ENCODE measurements around the gene COL5A3. TPM values are rescaled to one million over a fixed set of nuclear protein-coding genes. Genes with fewer than 3 reads are reported as not detected.
A peak's percentile ranks its signal among the peaks of the same experiment; 100 is the strongest.

Gene COL5A3
- total and polyA plus RNA-seq, 8 donors = 4.5 to 21.9 (median 6.3) TPM

DNA sequence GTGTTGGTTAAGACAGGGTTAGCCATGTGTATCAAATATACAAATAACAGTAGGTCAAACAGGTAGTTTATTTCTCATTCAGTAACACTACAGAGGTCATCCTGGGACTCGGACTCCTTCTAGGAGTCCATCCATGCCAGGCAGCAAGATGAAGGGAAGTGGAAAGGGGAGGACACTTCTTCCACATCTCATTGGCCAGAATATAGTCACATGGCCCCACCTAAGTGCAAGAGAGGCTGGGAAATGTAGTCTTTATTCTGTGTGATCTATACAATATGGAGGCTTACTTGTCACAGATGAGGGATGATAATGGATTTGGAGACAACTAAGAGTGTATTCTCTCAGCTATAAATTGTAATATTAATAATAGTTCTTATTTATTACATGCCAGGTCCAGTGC, 34.1 kb upstream of the COL5A3 start:
- H3K9me3 ChIP-seq = peaks cover 0 to 49% of the 10 kb centered on the region in 2 donors
- DNase-seq = no peak
- intact Hi-C loops (cut with DNase I) = no loop called here

DNA sequence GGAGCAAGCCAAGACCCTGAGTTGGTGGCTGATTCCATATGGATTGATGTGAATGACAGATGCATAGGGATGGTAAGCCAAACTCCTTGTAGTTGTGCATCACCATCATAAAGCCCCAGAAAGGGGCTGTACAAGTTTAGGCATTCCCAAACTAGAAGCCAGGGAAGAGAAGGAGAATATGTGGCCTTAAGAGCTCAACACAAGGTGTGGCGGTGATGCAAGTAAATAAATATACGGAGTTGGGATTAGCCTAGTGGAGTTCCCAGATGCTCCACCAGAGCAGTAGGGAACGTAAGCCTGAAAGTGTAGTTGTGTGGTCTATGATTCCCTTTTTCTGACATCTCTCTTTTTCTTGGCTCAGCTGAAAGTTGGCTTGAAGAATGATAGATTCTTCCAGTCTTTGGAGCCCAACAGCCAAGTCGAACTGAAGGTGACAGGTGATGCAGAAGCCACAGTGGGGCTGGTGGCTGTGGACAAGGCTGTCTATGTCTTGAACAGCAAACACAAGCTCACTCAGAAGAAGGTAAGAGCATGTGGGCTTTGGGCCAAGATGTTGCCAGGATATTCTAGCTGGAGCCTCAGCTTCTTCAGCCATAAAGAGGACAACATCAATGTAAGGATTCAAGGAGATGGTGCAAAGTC, 33.1 kb upstream of the COL5A3 start:
- no peak overlapping the region for H3K4me3 ChIP-seq
- TF ChIP-seq, protein P1, sequence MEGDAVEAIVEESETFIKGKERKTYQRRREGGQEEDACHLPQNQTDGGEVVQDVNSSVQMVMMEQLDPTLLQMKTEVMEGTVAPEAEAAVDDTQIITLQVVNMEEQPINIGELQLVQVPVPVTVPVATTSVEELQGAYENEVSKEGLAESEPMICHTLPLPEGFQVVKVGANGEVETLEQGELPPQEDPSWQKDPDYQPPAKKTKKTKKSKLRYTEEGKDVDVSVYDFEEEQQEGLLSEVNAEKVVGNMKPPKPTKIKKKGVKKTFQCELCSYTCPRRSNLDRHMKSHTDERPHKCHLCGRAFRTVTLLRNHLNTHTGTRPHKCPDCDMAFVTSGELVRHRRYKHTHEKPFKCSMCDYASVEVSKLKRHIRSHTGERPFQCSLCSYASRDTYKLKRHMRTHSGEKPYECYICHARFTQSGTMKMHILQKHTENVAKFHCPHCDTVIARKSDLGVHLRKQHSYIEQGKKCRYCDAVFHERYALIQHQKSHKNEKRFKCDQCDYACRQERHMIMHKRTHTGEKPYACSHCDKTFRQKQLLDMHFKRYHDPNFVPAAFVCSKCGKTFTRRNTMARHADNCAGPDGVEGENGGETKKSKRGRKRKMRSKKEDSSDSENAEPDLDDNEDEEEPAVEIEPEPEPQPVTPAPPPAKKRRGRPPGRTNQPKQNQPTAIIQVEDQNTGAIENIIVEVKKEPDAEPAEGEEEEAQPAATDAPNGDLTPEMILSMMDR (IDR thresholded peaks at IDR 0.05) = no peak
- peaks cover 0 to 49% of the 10 kb centered on the region in 2 donors for H3K9me3 ChIP-seq
- H3K36me3 ChIP-seq = no peaks in the 10 kb centered on the region
- intact Hi-C loops (cut with DNase I) = no loop called here
- no peak for ATAC-seq
- peak in 1 of 4 donors; percentile 26 for DNase-seq
- H3K4me1 ChIP-seq = no peaks in the 10 kb centered on the region
- no peak overlapping the region for H3K27ac ChIP-seq
- H3K27me3 ChIP-seq = peaks cover 0 to 31% of the 10 kb centered on the region in 2 donors

More for the DNA sequence above, 34.1 kb upstream of the COL5A3 start:
- H3K36me3 ChIP-seq = no peaks in the 10 kb centered on the region
- no peaks in the 10 kb centered on the region for H3K4me1 ChIP-seq
- no peak overlapping the region for H3K4me3 ChIP-seq
- TF ChIP-seq, protein P1 (IDR thresholded peaks at IDR 0.05) = no peak
- no peak overlapping the region for H3K27ac ChIP-seq
- no peak for ATAC-seq
- H3K27me3 ChIP-seq = peaks cover 0 to 25% of the 10 kb centered on the region in 2 donors

DNA sequence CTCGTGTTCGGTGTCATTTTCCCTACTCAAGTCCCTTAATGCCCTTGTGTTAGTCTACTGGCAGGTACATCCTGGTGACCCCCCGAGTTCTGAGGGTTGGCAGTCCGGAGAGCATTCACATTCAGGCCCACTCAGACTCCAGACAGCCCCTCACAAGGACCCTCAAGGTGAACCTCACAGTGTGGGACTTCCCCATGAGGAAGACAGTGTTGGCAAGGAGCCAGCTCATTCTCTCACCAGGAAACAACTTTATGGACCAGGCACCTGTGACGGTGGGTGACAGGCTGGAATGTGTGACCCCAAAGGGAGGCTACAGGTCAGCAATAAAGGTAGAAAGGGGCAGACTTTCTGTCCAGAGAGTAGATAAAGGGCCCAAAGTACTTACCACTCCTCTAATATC, 27.5 kb upstream of the COL5A3 start:
- no peak overlapping the region for H3K27ac ChIP-seq
- peaks cover 0 to 18% of the 10 kb centered on the region in 2 donors for H3K9me3 ChIP-seq
- no peaks in the 10 kb centered on the region for H3K36me3 ChIP-seq
- no peaks in the 10 kb centered on the region for H3K4me1 ChIP-seq
- H3K4me3 ChIP-seq = no peak overlapping the region
- intact Hi-C loops (cut with DNase I) = no loop called here
- H3K27me3 ChIP-seq = peaks cover 2 to 54% of the 10 kb centered on the region in 2 donors
- TF ChIP-seq, protein P1 (IDR thresholded peaks at IDR 0.05) = no peak
- DNase-seq (no peak), ATAC-seq (no peak)

DNA sequence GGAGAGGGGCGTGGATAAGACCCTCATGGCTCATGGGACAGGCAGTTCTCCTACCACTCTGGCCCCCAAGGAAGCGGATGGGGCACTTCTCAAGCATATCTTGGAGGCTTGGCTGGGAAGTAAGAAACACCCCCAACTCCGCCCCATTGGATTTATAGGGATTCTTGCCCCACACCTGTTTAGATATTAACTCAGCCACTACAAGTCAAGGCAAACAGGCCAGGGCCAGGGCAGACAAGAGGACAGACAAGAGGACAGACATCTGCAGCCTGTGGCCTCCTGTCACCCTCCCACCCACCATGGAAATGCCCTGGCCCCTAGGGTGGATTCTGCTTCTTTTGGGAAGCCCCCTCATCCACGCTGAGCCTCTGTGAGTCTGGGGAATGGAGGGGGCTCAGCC, 27.1 kb upstream of the COL5A3 start:
- Histone ChIP-seq H3K4me1 (no peaks in the 10 kb centered on the region), H3K27ac (no peak overlapping the region), H3K36me3 (no peaks in the 10 kb centered on the region), H3K27me3 (peaks cover 4 to 59% of the 10 kb centered on the region in 2 donors), H3K9me3 (peaks cover 0 to 13% of the 10 kb centered on the region in 2 donors), H3K4me3 (no peak overlapping the region)
- ATAC-seq (no peak), DNase-seq (no peak)
- TF ChIP-seq, protein P1 (IDR thresholded peaks at IDR 0.05) = no peak
- intact Hi-C loops (cut with DNase I) = no loop called here

DNA sequence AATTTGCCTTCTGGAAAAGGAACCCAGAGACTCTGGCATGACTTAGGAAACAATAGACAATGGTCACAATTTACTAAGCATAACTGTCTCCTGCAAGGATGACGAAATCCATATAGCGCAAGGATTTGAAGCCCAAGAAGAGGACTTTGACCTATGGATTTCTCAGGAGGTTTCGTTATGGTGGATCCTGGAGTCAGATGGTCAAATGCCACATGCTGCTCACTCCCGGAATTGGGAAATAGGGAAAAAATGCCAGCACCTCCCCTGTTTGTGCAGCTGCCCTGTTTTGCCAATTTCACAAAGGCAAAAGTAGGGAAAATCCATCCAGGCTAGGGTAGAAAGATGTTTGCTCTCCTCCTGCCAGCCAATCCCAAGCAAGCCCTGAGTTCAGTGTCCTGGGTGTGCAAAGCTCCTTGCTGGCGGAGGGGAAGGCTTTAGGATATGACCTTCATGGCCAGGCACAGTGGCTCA, 26.3 kb upstream of the COL5A3 start:
- Histone ChIP-seq H3K27me3 (peaks cover 4 to 66% of the 10 kb centered on the region in 2 donors), H3K36me3 (no peaks in the 10 kb centered on the region), H3K27ac (no peak overlapping the region), H3K9me3 (peaks cover 0 to 6% of the 10 kb centered on the region in 2 donors), H3K4me3 (no peak overlapping the region), H3K4me1 (no peaks in the 10 kb centered on the region)
- TF ChIP-seq, protein P1 (IDR thresholded peaks at IDR 0.05) = no peak
- intact Hi-C loops (cut with DNase I) = no loop called here
- DNase-seq (no peak), ATAC-seq (no peak)

All from left lung (tissue), 10 donors.